ENCODE results near the gene SYNE3.

Gene SYNE3

DNA sequence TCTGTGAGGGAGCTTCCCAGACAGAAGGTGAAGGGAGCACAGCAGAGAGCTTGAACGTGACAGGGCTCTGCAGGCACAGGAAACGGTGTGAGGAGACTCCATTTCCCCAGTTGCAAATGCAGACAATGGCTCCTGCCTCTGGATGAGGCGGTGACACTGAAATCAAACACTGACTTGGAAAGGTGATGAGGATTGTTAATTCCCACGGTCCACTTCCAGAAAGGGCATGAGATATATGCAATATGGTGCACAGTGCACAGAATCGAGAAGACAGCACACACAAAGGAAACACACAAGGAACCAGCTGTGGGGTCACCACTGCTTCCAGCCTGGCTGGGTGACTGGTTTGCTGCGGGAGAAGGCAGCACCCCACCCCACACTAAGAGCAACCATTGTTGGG, 42.0 kb downstream of the SYNE3 start:
- Histone ChIP-seq H2BK5ac (ENCODE audit: low read depth, low read length, poor library complexity) (no peak overlapping the region), H2BK12ac (ENCODE audit: low read length) (no peak overlapping the region), H3K23ac (ENCODE audit: low read length) (no peak overlapping the region), H3K18ac (ENCODE audit: low read length) (no peak overlapping the region), H3K79me2 (ENCODE audit: control insufficient read depth, insufficient read depth, low read length, poor library complexity) (no peaks in the 10 kb centered on the region), H2AK5ac (ENCODE audit: low read length) (no peak overlapping the region), H3K9ac (ENCODE audit: low read length) (no peak overlapping the region), H4K8ac (ENCODE audit: low read depth, low read length) (no peak overlapping the region), H4K12ac (ENCODE audit: low read depth, low read length) (no peak overlapping the region), H3K4me3 (ENCODE audit: low read depth, low read length) (no peak overlapping the region), H3K27ac (ENCODE audit: low read depth, low read length) (no peak overlapping the region), H2AFZ (ENCODE audit: insufficient read depth, low read length, poor library complexity) (no peak overlapping the region), H3K9me3 (ENCODE audit: insufficient read depth, low read depth, low read length) (no peaks in the 10 kb centered on the region), H3K36me3 (ENCODE audit: control insufficient read depth in 1 of 2, insufficient read depth in 2 of 2, low read length in 2 of 2) (no peaks in the 10 kb centered on the region), H4K91ac (ENCODE audit: low read depth, low read length) (no peak overlapping the region), H3K4ac (ENCODE audit: low read depth, low read length) (no peak overlapping the region), H3K27me3 (ENCODE audit: insufficient read depth, low read length) (no peaks in the 10 kb centered on the region), H3K4me2 (ENCODE audit: low read length) (no peak overlapping the region), H3K14ac (ENCODE audit: low read length) (no peak overlapping the region), H3K4me1 (ENCODE audit: control insufficient read depth in 1 of 2, insufficient read depth in 2 of 2, low read length in 2 of 2) (peaks cover 18% of the 10 kb centered on the region in 2 experiments), H3K79me1 (ENCODE audit: low read length) (peaks cover 7% of the 10 kb centered on the region), H2BK120ac (ENCODE audit: insufficient read depth, low read length, poor library complexity) (no peak overlapping the region)
- DNase-seq: no peak
- WGBS (ENCODE audit: extremely low coverage, insufficient coverage, insufficient read length): no CpG with 5 or more reads among the region's 6 CpGs

DNA sequence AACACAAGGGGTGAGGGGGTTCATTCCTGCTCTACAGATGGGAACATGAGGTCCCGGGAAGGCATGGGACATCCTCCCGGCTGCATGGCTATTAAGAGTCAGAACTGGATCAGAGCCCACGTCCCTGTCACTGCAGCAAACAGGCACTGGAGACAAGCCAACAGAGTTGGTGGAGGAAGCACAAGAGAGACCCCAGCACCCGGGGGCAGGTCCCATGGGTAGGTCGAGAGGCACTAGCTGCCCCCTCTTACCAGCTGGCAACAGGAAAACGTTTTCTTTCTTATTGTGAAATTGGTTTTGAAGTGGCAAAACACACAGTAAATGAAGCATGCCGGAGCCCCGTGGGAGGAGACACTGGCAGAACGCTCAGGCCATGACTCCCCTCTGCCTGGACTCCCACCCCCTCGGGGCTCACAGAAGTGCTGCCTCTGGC, 43.6 kb downstream of the SYNE3 start:
- no peak overlapping the region for H3K4me2 ChIP-seq (ENCODE audit: low read length)
- no peak overlapping the region for H3K18ac ChIP-seq (ENCODE audit: low read length)
- WGBS (ENCODE audit: extremely low coverage, insufficient coverage, insufficient read length): no CpG with 5 or more reads among the region's 10 CpGs
- H2BK120ac ChIP-seq (ENCODE audit: insufficient read depth, low read length, poor library complexity): no peak overlapping the region
- no peak overlapping the region for H3K4ac ChIP-seq (ENCODE audit: low read depth, low read length)
- H4K8ac ChIP-seq (ENCODE audit: low read depth, low read length): no peak overlapping the region
- H3K27me3 ChIP-seq (ENCODE audit: insufficient read depth, low read length): no peaks in the 10 kb centered on the region
- peak overlapping the region; percentile 20 for H2AK5ac ChIP-seq (ENCODE audit: low read length)
- no peak overlapping the region for H2BK12ac ChIP-seq (ENCODE audit: low read length)
- DNase-seq: no peak
- H3K27ac ChIP-seq (ENCODE audit: low read depth, low read length): no peak overlapping the region
- H3K36me3 ChIP-seq (ENCODE audit: control insufficient read depth in 1 of 2, insufficient read depth in 2 of 2, low read length in 2 of 2): no peaks in the 10 kb centered on the region
- no peaks in the 10 kb centered on the region for H3K9me3 ChIP-seq (ENCODE audit: insufficient read depth, low read depth, low read length)
- no peak overlapping the region for H3K9ac ChIP-seq (ENCODE audit: low read length)
- H4K91ac ChIP-seq (ENCODE audit: low read depth, low read length): no peak overlapping the region
- H3K4me1 ChIP-seq (ENCODE audit: control insufficient read depth in 1 of 2, insufficient read depth in 2 of 2, low read length in 2 of 2): peaks cover 23 to 25% of the 10 kb centered on the region in 2 experiments
- H4K12ac ChIP-seq (ENCODE audit: low read depth, low read length): no peak overlapping the region
- no peak overlapping the region for H3K23ac ChIP-seq (ENCODE audit: low read length)
- no peaks in the 10 kb centered on the region for H3K79me2 ChIP-seq (ENCODE audit: control insufficient read depth, insufficient read depth, low read length, poor library complexity)
- peaks cover 7% of the 10 kb centered on the region for H3K79me1 ChIP-seq (ENCODE audit: low read length)
- H3K4me3 ChIP-seq (ENCODE audit: low read depth, low read length): no peak overlapping the region
- H2AFZ ChIP-seq (ENCODE audit: insufficient read depth, low read length, poor library complexity): no peak overlapping the region
- H3K14ac ChIP-seq (ENCODE audit: low read length): no peak overlapping the region
- H2BK5ac ChIP-seq (ENCODE audit: low read depth, low read length, poor library complexity): no peak overlapping the region

DNA sequence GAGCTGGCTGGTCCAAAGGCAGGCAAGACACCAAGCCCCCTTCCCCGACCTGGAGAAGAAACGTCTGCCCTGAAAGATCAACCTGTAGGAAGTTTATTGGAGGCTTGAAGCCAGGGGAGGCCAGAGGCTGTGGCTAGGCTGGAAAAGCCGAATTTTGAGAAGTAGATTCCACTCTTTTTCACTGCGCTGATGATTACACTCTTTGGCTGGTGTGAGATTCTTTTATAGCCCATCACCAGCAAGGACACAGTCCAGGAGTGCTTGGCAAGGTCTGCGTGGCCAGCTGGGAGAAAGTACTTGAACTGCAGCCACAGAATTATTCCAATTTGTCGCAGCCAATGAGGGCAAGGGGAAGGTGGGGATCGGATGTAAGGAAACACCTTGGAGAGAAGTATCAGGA, 45.0 kb downstream of the SYNE3 start:
- Histone ChIP-seq H3K79me1 (ENCODE audit: low read length) (peaks cover 7% of the 10 kb centered on the region), H2BK120ac (ENCODE audit: insufficient read depth, low read length, poor library complexity) (no peak overlapping the region), H2AFZ (ENCODE audit: insufficient read depth, low read length, poor library complexity) (no peak overlapping the region), H3K4me3 (ENCODE audit: low read depth, low read length) (no peak overlapping the region), H4K8ac (ENCODE audit: low read depth, low read length) (no peak overlapping the region), H3K9me3 (ENCODE audit: insufficient read depth, low read depth, low read length) (no peaks in the 10 kb centered on the region), H3K27ac (ENCODE audit: low read depth, low read length) (no peak overlapping the region), H3K4ac (ENCODE audit: low read depth, low read length) (no peak overlapping the region), H3K79me2 (ENCODE audit: control insufficient read depth, insufficient read depth, low read length, poor library complexity) (no peaks in the 10 kb centered on the region), H2BK12ac (ENCODE audit: low read length) (peak overlapping the region; percentile 26), H3K36me3 (ENCODE audit: control insufficient read depth in 1 of 2, insufficient read depth in 2 of 2, low read length in 2 of 2) (no peaks in the 10 kb centered on the region), H3K4me1 (ENCODE audit: control insufficient read depth in 1 of 2, insufficient read depth in 2 of 2, low read length in 2 of 2) (peaks cover 23 to 25% of the 10 kb centered on the region in 2 experiments), H2BK5ac (ENCODE audit: low read depth, low read length, poor library complexity) (no peak overlapping the region), H3K23ac (ENCODE audit: low read length) (no peak overlapping the region), H3K9ac (ENCODE audit: low read length) (no peak overlapping the region), H3K18ac (ENCODE audit: low read length) (no peak overlapping the region), H3K4me2 (ENCODE audit: low read length) (no peak overlapping the region), H4K91ac (ENCODE audit: low read depth, low read length) (no peak overlapping the region), H3K27me3 (ENCODE audit: insufficient read depth, low read length) (no peaks in the 10 kb centered on the region), H2AK5ac (ENCODE audit: low read length) (peak overlapping the region; percentile 21), H4K12ac (ENCODE audit: low read depth, low read length) (no peak overlapping the region), H3K14ac (ENCODE audit: low read length) (no peak overlapping the region)
- WGBS (ENCODE audit: extremely low coverage, insufficient coverage, insufficient read length): no CpG with 5 or more reads among the region's 7 CpGs
- peak in 1 of 2 donors; percentile 24 for DNase-seq

DNA sequence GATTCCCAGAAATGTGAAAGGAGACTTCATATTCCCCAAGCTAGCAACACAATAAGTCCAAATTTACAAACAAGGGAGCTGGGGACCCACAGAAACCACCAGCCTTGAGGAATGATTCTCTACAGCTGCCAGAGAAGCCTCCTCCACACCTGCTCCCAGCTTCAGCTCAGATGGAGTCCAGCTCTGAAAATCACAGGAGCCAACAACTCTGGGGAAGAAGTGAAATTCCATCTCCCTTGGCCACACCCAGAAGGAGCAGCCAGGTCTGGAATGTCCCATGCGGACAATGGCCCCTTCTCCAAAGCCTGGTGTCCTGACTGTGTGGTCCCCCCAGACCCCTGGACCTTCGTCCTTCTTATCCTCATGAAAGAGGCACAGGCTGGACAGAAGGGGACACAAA, 45.4 kb downstream of the SYNE3 start:
- H3K14ac ChIP-seq (ENCODE audit: low read length): no peak overlapping the region
- no peak overlapping the region for H3K4me2 ChIP-seq (ENCODE audit: low read length)
- H4K91ac ChIP-seq (ENCODE audit: low read depth, low read length): no peak overlapping the region
- H3K9me3 ChIP-seq (ENCODE audit: insufficient read depth, low read depth, low read length): no peaks in the 10 kb centered on the region
- no peak overlapping the region for H3K4ac ChIP-seq (ENCODE audit: low read depth, low read length)
- no peak overlapping the region for H2AFZ ChIP-seq (ENCODE audit: insufficient read depth, low read length, poor library complexity)
- H3K9ac ChIP-seq (ENCODE audit: low read length): no peak overlapping the region
- H3K27me3 ChIP-seq (ENCODE audit: insufficient read depth, low read length): no peaks in the 10 kb centered on the region
- no peak overlapping the region for H4K12ac ChIP-seq (ENCODE audit: low read depth, low read length)
- no CpG with 5 or more reads among the region's 2 CpGs for WGBS (ENCODE audit: extremely low coverage, insufficient coverage, insufficient read length)
- peak overlapping the region; percentile 26 for H2BK12ac ChIP-seq (ENCODE audit: low read length)
- no peak overlapping the region for H4K8ac ChIP-seq (ENCODE audit: low read depth, low read length)
- H2BK120ac ChIP-seq (ENCODE audit: insufficient read depth, low read length, poor library complexity): no peak overlapping the region
- H3K36me3 ChIP-seq (ENCODE audit: control insufficient read depth in 1 of 2, insufficient read depth in 2 of 2, low read length in 2 of 2): no peaks in the 10 kb centered on the region
- no peak overlapping the region for H3K23ac ChIP-seq (ENCODE audit: low read length)
- H3K4me1 ChIP-seq (ENCODE audit: control insufficient read depth in 1 of 2, insufficient read depth in 2 of 2, low read length in 2 of 2): peaks cover 19 to 22% of the 10 kb centered on the region in 2 experiments
- no peak overlapping the region for H3K27ac ChIP-seq (ENCODE audit: low read depth, low read length)
- H2AK5ac ChIP-seq (ENCODE audit: low read length): no peak overlapping the region
- H2BK5ac ChIP-seq (ENCODE audit: low read depth, low read length, poor library complexity): no peak overlapping the region
- no peak overlapping the region for H3K18ac ChIP-seq (ENCODE audit: low read length)
- peaks cover 3% of the 10 kb centered on the region for H3K79me1 ChIP-seq (ENCODE audit: low read length)
- no peak overlapping the region for H3K4me3 ChIP-seq (ENCODE audit: low read depth, low read length)
- peak in 1 of 2 donors; percentile 38 for DNase-seq
- H3K79me2 ChIP-seq (ENCODE audit: control insufficient read depth, insufficient read depth, low read length, poor library complexity): no peaks in the 10 kb centered on the region

All from trophoblast cell (in vitro differentiated cells and primary cell).